SIG-M5 (cell line): ENCODE data around the gene RPS26.

ENCODE experiments used
- DNase-seq: peaks from one replicate; lab custom pipeline; 2025; lab: John Stamatoyannopoulos, UW

The RPS26 gene

GRCh38 chr12:56078931-56079722 lies 37.4 kb downstream of the RPS26 start:
- no peak for DNase-seq

- no peak for DNase-seq
Observed at GRCh38 chr12:56079723-56080555, 38.2 kb downstream of the RPS26 start, which contains the start of gene ERBB3. Gene ERBB3, plus strand, starts transcription at chr12:56080165. Its CDS starts 136 bp downstream, at chr12:56080301.

- no peak for DNase-seq
Observed at GRCh38 chr12:56080556-56081138, 38.9 kb downstream of the RPS26 start.

- no peak for DNase-seq
Observed at GRCh38 chr12:56081393-56082347, 40.0 kb downstream of the RPS26 start.

GRCh38 chr12:56082382-56082781 lies 40.7 kb downstream of the RPS26 start:
- no peak for DNase-seq

- DNase-seq = no peak
Observed at GRCh38 chr12:56082967-56083366, 41.2 kb downstream of the RPS26 start.

GRCh38 chr12:56084958-56085543 lies 43.3 kb downstream of the RPS26 start:
- no peak for DNase-seq

GRCh38 chr12:56086096-56086495 lies 44.4 kb downstream of the RPS26 start:
- no peak for DNase-seq

- no peak for DNase-seq
Observed at GRCh38 chr12:56086608-56087007, 44.9 kb downstream of the RPS26 start.

GRCh38 chr12:56087220-56087619 lies 45.5 kb downstream of the RPS26 start:
- DNase-seq = no peak
